Stimulated activated naive B cell treated with anti-CD40 and anti-IgM and Interleukin-4, amounts not matched to agents 10 μg/mL and 1 μg/mL and 100 μg/mL, for 72 hours (primary cell): ENCODE measurements around the gene DRD4.

Experiments
- ATAC-seq, 2 donors: fragments of 150-1000 bp; cut with Tn5 transposase; replicated peaks; 2 replicates each; pipeline ENCODE4 v1.10.0; 2021; ENCODE audit warnings: moderate library complexity in 1 of 2
- DNase-seq: peaks from one replicate; pipeline ENCODE4 v3.0.0; 2021
- H3K27ac Mint-ChIP-seq: one replicate; pipeline ENCODE4 v1.8.0; 2022; ENCODE audit warnings: mild to moderate bottlenecking, mixed read lengths
- H3K27me3 Mint-ChIP-seq, 2 donors: one replicate each; pipeline ENCODE4 v1.8.0; 2022; ENCODE audit warnings: mixed read lengths in 2 of 2
- H3K36me3 Mint-ChIP-seq, 2 donors: one replicate each; pipeline ENCODE4 v1.8.0; 2022; ENCODE audit warnings: mixed read lengths in 2 of 2, mild to moderate bottlenecking in 1 of 2
- H3K4me1 Mint-ChIP-seq, 2 donors: one replicate each; pipeline ENCODE4 v1.8.0; 2022; ENCODE audit warnings: mixed read lengths in 2 of 2, mild to moderate bottlenecking in 1 of 2
- H3K4me3 Mint-ChIP-seq, 2 donors: one replicate each; pipeline ENCODE4 v1.8.0; 2022; ENCODE audit warnings: mild to moderate bottlenecking in 2 of 2, mixed read lengths in 2 of 2, moderate library complexity in 1 of 2
- H3K9me3 Mint-ChIP-seq, 2 donors: one replicate each; pipeline ENCODE4 v1.8.0; 2022; ENCODE audit warnings: mixed read lengths in 2 of 2, mild to moderate bottlenecking in 1 of 2

Gene DRD4

DNA sequence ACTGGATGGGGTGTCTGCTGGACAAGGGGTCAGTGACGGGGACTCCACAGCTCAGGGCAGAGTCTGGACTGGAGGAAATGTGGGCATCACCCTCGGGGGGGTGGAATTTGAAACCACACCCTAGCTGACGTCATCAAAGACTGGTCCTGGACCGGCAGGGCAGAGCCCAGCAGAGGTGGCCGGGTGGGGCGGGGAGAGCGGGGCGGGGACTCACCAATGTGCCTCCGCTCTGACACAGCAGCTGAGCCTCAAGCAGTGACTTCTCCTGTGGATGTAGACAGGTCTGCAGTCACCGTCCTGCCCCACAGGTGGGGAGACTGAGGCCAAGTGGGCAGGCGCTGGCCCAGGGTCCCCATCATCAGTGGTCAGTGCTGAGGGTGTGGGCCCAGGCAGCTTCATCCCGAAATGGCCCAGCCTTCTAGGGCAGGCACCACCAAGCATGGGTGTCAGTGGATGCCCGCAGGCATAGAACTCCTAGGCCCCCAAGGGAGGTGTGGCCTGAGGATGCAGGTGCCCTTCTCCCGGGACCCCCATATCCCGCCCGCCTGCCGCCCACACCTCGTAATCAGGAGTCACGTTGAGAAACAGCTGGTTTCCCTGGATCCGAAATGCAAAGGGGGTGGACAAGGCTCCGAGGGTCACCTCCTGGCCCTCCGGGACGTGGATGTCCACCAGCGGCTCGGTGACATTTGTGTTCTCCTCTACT is 12.9 kb upstream of the DRD4 start:
- Mint-ChIP-seq H3K27me3 (peaks cover 24 to 47% of the 10 kb centered on the region in 2 donors), H3K9me3 (no peaks in the 10 kb centered on the region), H3K36me3 (peaks cover 14 to 20% of the 10 kb centered on the region in 2 donors), H3K27ac (no peak overlapping the region), H3K4me3 (no peak overlapping the region), H3K4me1 (peaks cover 12 to 24% of the 10 kb centered on the region in 2 donors)
- no peak for ATAC-seq
- DNase-seq: no peak

DNA sequence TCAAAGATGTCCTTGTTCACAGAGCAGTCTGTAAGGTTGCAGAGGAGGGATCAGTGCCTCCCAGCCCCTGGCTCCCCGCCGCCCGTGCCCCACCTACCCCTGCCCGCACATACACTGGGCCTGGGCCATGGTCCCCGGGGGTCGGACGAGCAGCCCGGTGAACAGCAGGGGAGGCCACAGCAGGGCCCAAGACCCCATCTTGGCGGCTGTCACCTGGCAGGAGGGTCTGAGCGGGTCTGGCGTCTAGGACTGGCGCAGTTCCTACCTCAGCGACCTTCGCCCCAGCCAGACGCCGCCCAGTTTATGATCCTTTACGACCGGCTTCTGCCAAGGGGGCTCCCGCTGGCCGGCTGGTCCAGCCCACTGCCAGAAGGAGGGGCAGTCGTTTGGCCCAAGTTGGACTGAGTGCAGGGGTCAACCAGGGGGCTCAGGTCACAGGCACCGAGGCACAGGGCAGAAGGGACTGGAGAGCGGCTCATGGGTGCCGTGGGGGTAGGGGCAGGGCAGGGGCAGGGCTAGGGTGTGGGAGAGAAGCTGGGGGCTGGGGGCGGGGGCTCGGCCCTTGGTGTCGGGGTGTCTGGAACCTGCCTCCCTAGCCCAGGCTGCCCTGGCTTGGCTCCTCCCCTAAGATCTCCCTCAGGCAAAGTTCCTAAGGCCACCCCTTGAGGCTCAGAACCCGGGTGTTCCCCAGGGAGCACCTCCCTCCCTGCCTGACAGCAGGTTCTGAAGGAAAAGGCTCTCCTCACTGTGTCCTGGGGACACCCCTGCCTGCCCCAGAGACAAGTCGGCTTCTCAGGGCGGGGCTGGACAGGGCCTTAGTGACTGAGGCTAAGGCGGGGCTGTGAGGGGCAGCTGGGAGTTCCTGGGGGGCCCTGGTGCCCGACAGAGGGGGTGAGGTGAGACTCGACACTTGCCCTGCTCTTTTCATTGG is 12.1 kb upstream of the DRD4 start, which contains the start of gene CDHR5:
CDHR5 (minus strand) TSS at position 251 of the 931 bp plus-strand sequence; CDS start at position 198, 53 bp downstream.
- Mint-ChIP-seq H3K9me3 (no peaks in the 10 kb centered on the region), H3K27me3 (peaks cover 28 to 47% of the 10 kb centered on the region in 2 donors), H3K27ac (no peak within 1 kb of the TSS), H3K4me3 (no peak within 1 kb of the TSS), H3K36me3 (peaks cover 14 to 20% of the 10 kb centered on the region in 2 donors), H3K4me1 (peaks cover 15 to 30% of the 10 kb centered on the region in 2 donors)
- ATAC-seq: no peak
- DNase-seq: no peak

DNA sequence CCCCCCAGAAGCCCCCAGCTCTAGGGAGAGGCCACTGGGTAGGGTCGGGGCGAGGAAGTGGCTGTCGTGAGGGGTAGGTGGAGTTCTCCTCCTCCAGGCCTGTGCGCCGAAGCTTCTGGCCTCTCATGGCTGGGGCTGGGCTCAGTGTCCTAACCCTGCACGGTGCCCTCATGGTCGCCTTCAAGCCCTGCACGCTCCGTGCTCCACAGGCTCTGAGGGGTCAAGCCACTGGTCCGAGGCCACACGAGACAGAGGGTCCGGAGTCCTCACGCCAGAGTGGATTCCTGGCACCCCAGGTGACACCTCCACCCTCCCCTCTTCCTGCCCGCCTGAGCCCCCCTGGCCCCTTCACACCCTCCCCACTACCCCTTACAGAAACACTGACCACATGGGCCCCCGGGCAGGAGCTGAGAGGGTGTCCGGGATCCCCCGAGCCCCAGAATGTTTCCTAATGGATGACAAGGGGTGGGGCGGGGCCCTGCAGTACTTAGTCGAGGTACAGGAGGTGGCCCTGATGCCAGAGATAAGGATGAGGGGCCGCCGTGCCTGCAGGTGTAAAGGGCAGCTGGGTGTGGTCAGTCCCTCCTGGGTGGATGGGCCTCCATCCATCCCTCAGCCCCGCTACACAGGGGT is 11.3 kb upstream of the DRD4 start:
- H3K9me3 Mint-ChIP-seq: no peaks in the 10 kb centered on the region
- no peak overlapping the region for H3K4me3 Mint-ChIP-seq
- peaks cover 28 to 47% of the 10 kb centered on the region in 2 donors for H3K27me3 Mint-ChIP-seq
- peaks cover 14 to 20% of the 10 kb centered on the region in 2 donors for H3K36me3 Mint-ChIP-seq
- H3K4me1 Mint-ChIP-seq: peaks cover 15 to 30% of the 10 kb centered on the region in 2 donors
- ATAC-seq (no peak), DNase-seq (no peak)
- H3K27ac Mint-ChIP-seq: no peak overlapping the region

DNA sequence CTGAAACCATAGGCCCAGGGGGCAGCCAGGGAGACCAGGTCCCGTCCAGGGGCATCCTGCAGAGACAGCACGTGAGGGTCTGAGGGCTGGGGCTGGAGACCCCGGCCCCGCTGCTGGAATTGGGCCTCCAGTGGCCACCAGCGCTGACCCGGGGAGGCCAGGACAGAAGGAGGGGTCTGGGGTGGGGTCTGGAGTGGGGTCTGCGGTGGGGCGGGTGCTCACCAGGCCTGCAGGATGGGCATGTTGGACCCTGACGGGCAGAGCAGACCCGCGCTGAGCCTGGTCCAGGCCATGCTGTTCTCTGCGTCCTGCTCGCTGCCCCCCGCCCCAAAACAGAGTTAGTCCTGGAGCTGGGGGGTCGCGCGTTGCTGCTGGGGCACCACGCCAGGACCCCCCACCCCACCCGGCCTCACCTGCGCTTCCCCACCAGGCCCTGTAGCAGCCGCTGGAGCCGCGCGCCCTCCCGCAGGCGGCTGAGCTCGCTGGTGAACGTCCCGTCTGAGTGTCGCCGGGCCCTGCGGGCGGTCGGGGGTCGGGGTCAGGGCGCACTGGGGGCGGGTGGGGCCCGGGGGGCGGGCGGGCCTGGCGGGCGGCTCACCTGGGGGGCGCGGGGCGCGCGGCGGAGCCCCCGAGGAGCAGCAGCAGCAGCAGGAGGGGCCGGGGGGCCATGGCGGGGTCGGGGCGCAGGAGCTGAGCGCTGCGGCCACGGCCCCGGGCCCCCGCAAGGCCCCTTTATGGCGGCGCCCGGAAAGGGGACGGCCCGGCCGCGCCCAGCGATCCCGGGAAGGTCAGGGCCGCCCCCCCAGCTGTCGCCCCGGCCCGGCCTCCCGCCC is 10.4 kb upstream of the DRD4 start, which contains the start of gene SCT:
SCT (minus strand) TSS at position 707 of the 833 bp plus-strand sequence; CDS start at position 669, 38 bp downstream.
- H3K36me3 Mint-ChIP-seq: peaks cover 14 to 20% of the 10 kb centered on the region in 2 donors
- DNase-seq (no peak), ATAC-seq (no peak)
- H3K27ac Mint-ChIP-seq: peak within 1 kb of the TSS; percentile 38
- peaks cover 28 to 47% of the 10 kb centered on the region in 2 donors for H3K27me3 Mint-ChIP-seq
- H3K4me3 Mint-ChIP-seq: peak within 1 kb of the TSS; percentile 23 to 26
- H3K4me1 Mint-ChIP-seq: peaks cover 15 to 30% of the 10 kb centered on the region in 2 donors
- no peaks in the 10 kb centered on the region for H3K9me3 Mint-ChIP-seq

DNA sequence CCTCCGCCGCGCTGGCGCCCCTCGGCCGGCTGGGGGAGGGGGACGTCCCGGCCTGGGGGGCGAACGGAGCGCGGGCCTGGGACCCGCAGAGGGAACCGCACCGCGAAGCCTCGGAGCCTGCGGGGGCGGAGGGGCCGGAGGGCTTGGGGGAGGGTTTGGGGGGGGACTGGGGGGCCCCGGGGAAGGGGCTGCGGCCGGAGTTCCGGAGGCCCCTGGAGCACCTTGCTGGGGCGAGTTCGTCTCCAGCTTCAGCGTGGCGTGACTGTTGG is 9.8 kb upstream of the DRD4 start:
- Mint-ChIP-seq H3K36me3 (peaks cover 14 to 17% of the 10 kb centered on the region in 2 donors), H3K4me1 (peaks cover 14 to 30% of the 10 kb centered on the region in 2 donors), H3K27me3 (peaks cover 28 to 47% of the 10 kb centered on the region in 2 donors), H3K9me3 (no peaks in the 10 kb centered on the region), H3K4me3 (no peak overlapping the region), H3K27ac (no peak overlapping the region)
- DNase-seq: no peak
- ATAC-seq: no peak

DNA sequence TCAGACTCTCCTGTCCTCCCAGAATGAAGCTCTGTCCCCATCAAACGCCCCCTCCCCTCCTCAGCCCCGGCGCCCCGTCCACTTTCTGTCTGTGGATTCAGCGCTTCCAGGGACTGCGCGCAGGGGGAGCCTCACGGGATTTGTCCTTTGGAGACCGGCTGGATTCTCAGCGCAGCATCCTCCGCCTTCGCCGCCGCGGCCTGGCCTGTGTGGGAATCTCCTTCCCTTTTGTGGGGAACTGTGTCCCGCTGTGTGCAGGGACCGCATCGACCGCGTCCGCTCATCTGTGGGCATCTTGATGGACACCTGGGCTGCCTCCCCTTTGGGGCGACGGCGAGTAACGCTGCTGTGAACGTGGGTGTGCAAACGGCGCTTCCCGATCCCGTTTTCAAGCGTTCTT is 9.0 kb upstream of the DRD4 start:
- peak overlapping the region; percentile 53 to 57 for H3K4me3 Mint-ChIP-seq
- peaks cover 14 to 30% of the 10 kb centered on the region in 2 donors for H3K4me1 Mint-ChIP-seq
- peak overlapping the region; percentile 38 for H3K27ac Mint-ChIP-seq
- DNase-seq: no peak
- peaks cover 13 to 18% of the 10 kb centered on the region in 2 donors for H3K36me3 Mint-ChIP-seq
- no peaks in the 10 kb centered on the region for H3K9me3 Mint-ChIP-seq
- no peak for ATAC-seq
- H3K27me3 Mint-ChIP-seq: peaks cover 28 to 46% of the 10 kb centered on the region in 2 donors

DNA sequence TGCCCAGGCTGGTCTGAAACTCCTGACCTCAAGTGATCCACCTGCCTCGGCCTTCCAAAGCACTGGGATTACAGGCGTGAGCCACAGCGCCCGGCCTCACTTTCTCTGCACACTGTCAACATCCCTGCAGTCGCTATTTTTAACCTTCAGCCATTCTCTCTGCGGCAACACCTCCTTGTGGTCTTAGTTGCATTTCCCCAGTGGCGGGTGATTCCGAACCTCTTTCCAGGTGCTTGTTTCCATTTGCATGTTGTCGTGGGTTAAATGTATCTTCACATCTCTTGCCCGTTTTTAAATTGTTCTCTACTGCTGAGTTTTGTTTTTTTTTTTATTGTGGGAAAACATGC is 7.9 kb upstream of the DRD4 start:
- DNase-seq (no peak), ATAC-seq (peak; percentile 47 to 51)
- Mint-ChIP-seq H3K36me3 (peaks cover 6 to 13% of the 10 kb centered on the region in 2 donors), H3K4me1 (peaks cover 14 to 30% of the 10 kb centered on the region in 2 donors), H3K27ac (no peak overlapping the region), H3K27me3 (peaks cover 22 to 40% of the 10 kb centered on the region in 2 donors), H3K9me3 (no peaks in the 10 kb centered on the region), H3K4me3 (peak overlapping the region; percentile 10 to 36)

DNA sequence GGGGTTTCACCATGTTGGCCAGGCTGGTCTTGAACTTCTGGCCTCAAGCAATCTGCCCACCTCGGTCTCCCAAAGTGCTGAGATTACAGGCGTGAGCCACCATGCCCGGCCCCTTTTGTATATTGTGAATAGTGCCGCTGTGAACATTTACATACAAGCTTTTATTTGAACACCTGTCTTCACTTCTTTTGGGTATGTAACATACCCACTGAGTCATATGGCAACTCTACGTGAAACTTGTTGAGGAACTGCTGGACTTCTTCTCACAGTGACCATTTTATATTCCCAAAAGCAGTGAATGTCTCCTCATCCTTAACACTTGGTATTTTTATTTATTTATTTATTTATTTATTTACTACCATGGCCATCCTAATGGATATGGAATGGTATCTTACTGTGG is 6.2 kb upstream of the DRD4 start:
- no peak overlapping the region for H3K27ac Mint-ChIP-seq
- no peaks in the 10 kb centered on the region for H3K9me3 Mint-ChIP-seq
- peaks cover 14 to 30% of the 10 kb centered on the region in 2 donors for H3K4me1 Mint-ChIP-seq
- peaks cover 6 to 15% of the 10 kb centered on the region in 2 donors for H3K36me3 Mint-ChIP-seq
- H3K27me3 Mint-ChIP-seq: peaks cover 22 to 29% of the 10 kb centered on the region in 2 donors
- DNase-seq (no peak), ATAC-seq (no peak)
- H3K4me3 Mint-ChIP-seq: no peak overlapping the region

DNA sequence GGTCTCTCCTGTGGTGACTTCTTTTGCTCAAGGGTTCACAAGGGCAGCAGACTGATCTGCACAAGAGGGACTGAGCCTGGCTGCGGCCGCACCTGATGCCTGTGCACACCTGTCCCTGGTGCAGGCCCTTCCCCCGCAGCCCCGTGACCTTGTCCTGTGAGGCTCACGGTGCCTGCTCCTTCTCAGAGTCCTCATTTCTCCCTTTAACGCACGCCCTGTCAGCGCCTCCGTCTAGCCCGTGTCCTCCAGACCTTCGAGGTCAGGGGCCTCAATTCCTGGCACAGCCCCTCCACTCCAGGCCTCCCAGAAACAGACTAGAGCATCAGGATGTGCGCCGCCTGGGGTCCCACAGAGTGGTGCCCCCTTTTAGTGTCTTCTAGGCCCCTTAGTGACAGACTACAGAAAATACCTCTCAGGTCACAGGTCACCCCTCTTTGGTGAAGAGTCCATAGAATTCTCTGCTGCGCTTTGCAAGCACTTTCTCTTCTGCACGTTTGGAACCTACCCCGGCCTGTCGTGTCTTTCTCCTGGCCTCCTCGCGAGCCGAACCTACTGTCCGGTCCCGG is 1.0 kb upstream of the DRD4 start:
- H3K9me3 Mint-ChIP-seq: no peaks in the 10 kb centered on the region
- H3K4me3 Mint-ChIP-seq: peak overlapping the region; percentile 6 to 17
- no peak overlapping the region for H3K27ac Mint-ChIP-seq
- H3K36me3 Mint-ChIP-seq: peaks cover 8 to 9% of the 10 kb centered on the region in 2 donors
- no peak for DNase-seq
- peaks cover 28 to 42% of the 10 kb centered on the region in 2 donors for H3K27me3 Mint-ChIP-seq
- peaks cover 10 to 16% of the 10 kb centered on the region in 2 donors for H3K4me1 Mint-ChIP-seq
- ATAC-seq: no peak

DNA sequence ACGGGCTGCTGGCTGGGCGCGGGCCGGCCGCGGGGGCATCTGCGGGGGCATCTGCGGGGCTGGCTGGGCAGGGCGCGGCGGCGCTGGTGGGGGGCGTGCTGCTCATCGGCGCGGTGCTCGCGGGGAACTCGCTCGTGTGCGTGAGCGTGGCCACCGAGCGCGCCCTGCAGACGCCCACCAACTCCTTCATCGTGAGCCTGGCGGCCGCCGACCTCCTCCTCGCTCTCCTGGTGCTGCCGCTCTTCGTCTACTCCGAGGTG is 194 bp downstream of the DRD4 start:
- no peak overlapping the region for H3K27ac Mint-ChIP-seq
- peak overlapping the region; percentile 61 to 76 for H3K4me3 Mint-ChIP-seq
- H3K27me3 Mint-ChIP-seq: peaks cover 28 to 42% of the 10 kb centered on the region in 2 donors
- no peak for ATAC-seq
- peaks cover 10 to 16% of the 10 kb centered on the region in 2 donors for H3K4me1 Mint-ChIP-seq
- H3K9me3 Mint-ChIP-seq: no peaks in the 10 kb centered on the region
- peaks cover 12 to 16% of the 10 kb centered on the region in 2 donors for H3K36me3 Mint-ChIP-seq
- DNase-seq: no peak

DNA sequence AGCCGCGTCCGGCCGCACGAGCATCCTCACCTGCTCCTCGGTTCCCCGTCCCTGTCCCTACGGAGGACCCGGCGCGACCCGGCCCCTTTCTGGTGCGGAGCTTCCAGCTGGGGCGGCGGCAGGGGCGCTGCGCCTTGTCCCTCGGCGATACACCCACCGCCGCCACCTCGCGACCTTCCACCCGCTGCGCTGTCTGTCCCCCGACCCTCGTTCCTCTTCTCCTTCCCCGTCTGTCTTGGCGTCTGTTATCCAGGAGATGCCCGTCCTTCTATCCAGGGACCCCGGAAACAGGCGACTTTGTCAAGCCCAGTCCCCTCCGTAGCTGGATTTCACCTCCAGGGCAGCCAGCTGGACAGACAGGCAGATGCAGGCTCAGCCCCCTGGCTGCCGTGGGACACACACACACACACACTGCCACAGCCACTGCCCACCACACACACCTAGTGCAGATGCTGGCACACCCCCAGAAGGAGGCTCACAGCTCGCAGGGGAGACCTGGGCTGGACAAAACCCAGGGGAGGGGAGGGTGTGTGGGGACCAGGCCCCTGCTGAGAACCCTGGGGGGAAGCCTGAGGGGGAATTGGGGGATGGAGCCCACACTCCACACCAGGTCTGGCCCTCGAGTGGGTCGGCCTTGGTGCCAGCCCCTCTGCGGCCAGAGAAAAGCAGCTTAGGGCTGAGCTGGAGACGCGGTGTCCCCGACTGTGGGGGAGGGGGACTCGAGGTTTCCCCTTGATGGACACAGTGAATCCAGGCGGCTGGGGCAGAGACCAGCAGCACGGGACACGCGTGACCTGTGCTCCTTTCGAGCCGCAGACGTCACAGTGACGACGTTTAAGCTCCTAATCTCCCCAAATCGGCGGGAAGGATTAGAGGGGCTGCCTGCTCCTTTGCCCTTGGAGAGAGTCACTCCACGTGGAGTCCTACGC is 788 bp downstream of the DRD4 start:
- H3K36me3 Mint-ChIP-seq: peaks cover 15 to 16% of the 10 kb centered on the region in 2 donors
- ATAC-seq (no peak), DNase-seq (no peak)
- H3K27me3 Mint-ChIP-seq: peaks cover 28 to 42% of the 10 kb centered on the region in 2 donors
- no peaks in the 10 kb centered on the region for H3K9me3 Mint-ChIP-seq
- peak overlapping the region; percentile 25 for H3K27ac Mint-ChIP-seq
- H3K4me3 Mint-ChIP-seq: peak overlapping the region; percentile 61 to 76
- peaks cover 10 to 16% of the 10 kb centered on the region in 2 donors for H3K4me1 Mint-ChIP-seq

DNA sequence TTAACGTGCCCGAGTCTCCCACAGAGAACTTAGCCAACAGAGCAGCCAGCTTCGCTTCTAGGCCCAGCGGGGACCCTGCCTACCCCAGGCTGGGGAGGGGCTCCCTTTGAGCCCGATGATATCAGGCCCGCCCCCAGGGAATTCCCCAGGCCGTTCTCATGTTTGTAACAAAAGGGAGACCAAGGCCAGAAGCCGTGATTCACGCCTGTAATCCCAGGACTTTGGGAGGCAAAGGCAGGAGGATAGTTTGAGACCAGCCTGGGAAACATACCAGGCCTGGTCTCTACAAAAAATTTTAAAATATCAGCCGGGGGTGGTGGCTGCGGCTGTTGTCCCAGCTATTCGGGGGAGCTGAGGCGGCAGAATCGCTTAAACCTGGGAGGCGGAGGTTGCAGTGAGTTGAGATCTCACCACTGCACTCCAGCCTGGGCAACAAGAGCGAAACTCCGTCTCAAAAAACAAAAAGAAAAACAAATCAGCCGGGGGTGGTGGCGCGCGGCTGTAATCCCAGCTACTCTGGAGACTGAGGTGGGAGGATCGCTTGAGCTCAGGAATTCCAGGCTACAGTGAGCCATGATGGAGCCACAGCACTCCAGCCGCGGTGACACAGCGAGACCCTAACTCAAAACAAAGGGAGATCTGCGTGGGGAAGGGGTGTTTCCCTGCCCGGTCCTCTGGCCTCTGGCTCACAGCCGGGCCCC is 1.7 kb downstream of the DRD4 start:
- peaks cover 28 to 42% of the 10 kb centered on the region in 2 donors for H3K27me3 Mint-ChIP-seq
- DNase-seq (no peak), ATAC-seq (no peak)
- peak overlapping the region; percentile 11 to 18 for H3K4me3 Mint-ChIP-seq
- H3K9me3 Mint-ChIP-seq: no peaks in the 10 kb centered on the region
- peaks cover 12 to 16% of the 10 kb centered on the region in 2 donors for H3K36me3 Mint-ChIP-seq
- H3K4me1 Mint-ChIP-seq: peaks cover 10 to 16% of the 10 kb centered on the region in 2 donors
- H3K27ac Mint-ChIP-seq: no peak overlapping the region
